GM23338 (cell line): ENCODE data around the gene NLRX1. TPM values are rescaled to one million over a fixed set of nuclear protein-coding genes. Genes with fewer than 3 reads are reported as not detected.

ENCODE experiments used
- ATAC-seq: fragments of 200-7000 bp; cut with Tn5 transposase; 3 replicates; pipeline ENCODE4 v1.9.1; 2020
- DNase-seq: peaks from one replicate; pipeline ENCODE4 v3.0.0-alpha.2; 2015; ENCODE audit warnings: low spot score
- H2AFZ ChIP-seq: fragments of 200-600 bp; sonication (generic); 2 replicates; pipeline ENCODE4 v1.8.0; 2016; ENCODE audit warnings: antibody characterized with exemption, mild to moderate bottlenecking, moderate library complexity
- H3F3A ChIP-seq: fragments of 200-600 bp; sonication (generic); replicated peaks from 2 replicates; pipeline ENCODE4 v1.8.0; 2017; ENCODE audit warnings: antibody characterized with exemption, mixed run types, low read depth
- H3K27ac ChIP-seq: fragments of 200-600 bp; sonication (generic); 2 replicates; pipeline ENCODE4 v1.6.1; 2016; ENCODE audit warnings: low read depth
- H3K27me3 ChIP-seq: fragments of 200-600 bp; sonication (generic); 2 replicates; pipeline ENCODE4 v1.8.0; 2016; ENCODE audit warnings: mild to moderate bottlenecking, mixed run types, moderate library complexity; ENCODE audit not compliant: insufficient read depth
- H3K36me3 ChIP-seq: fragments of 200-600 bp; sonication (generic); 2 replicates; pipeline ENCODE4 v1.8.0; 2016; ENCODE audit warnings: mild to moderate bottlenecking; ENCODE audit not compliant: insufficient read depth
- H3K4me1 ChIP-seq: fragments of 200-600 bp; sonication (generic); 2 replicates; pipeline ENCODE4 v1.8.0; 2016; ENCODE audit warnings: mild to moderate bottlenecking, moderate library complexity; ENCODE audit not compliant: insufficient read depth
- H3K4me2 ChIP-seq: fragments of 200-600 bp; sonication (generic); 2 replicates; pipeline ENCODE4 v1.7.1; 2017; ENCODE audit warnings: mixed run types
- H3K4me3 ChIP-seq: fragments of 200-600 bp; sonication (generic); 2 replicates; pipeline ENCODE4 v1.6.1; 2016; ENCODE audit warnings: mixed run types
- H3K79me2 ChIP-seq: fragments of 200-600 bp; sonication (generic); replicated peaks from 2 replicates; pipeline ENCODE4 v1.8.0; 2017; ENCODE audit warnings: mild to moderate bottlenecking; ENCODE audit not compliant: insufficient read depth
- H3K9me2 ChIP-seq: fragments of 200-600 bp; sonication (generic); 2 replicates; pipeline ENCODE4 v1.8.0; 2017; ENCODE audit not compliant: insufficient read depth
- H4K20me1 ChIP-seq: fragments of 200-600 bp; sonication (generic); replicated peaks from 2 replicates; pipeline ENCODE4 v1.8.0; 2017; ENCODE audit warnings: mild to moderate bottlenecking; ENCODE audit not compliant: insufficient read depth
- H3K27ac Mint-ChIP-seq: 2 replicates; pipeline ENCODE4 v1.8.0; 2020; ENCODE audit warnings: inconsistent platforms, mild to moderate bottlenecking, moderate library complexity, mixed read lengths
- H3K27me3 Mint-ChIP-seq: 3 replicates; pipeline ENCODE4 v1.8.0; 2022; ENCODE audit warnings: low read depth, mild to moderate bottlenecking, moderate library complexity, mixed read lengths, inconsistent platforms; ENCODE audit not compliant: insufficient read depth, poor library complexity
- H3K36me3 Mint-ChIP-seq: 3 replicates; pipeline ENCODE4 v1.8.0; 2021; ENCODE audit warnings: low read depth, mild to moderate bottlenecking, inconsistent platforms, moderate library complexity, mixed read lengths
- H3K4me1 Mint-ChIP-seq: 3 replicates; pipeline ENCODE4 v1.8.0; 2020; ENCODE audit warnings: mild to moderate bottlenecking, inconsistent platforms, mixed read lengths
- H3K4me3 Mint-ChIP-seq: 3 replicates; pipeline ENCODE4 v1.8.0; 2021; ENCODE audit warnings: moderate library complexity, mild to moderate bottlenecking, inconsistent platforms, mixed read lengths
- H3K9me3 Mint-ChIP-seq: 3 replicates; pipeline ENCODE4 v1.8.0; 2020; ENCODE audit warnings: moderate library complexity, mild to moderate bottlenecking, inconsistent platforms, mixed read lengths
- POLR2AphosphoS5 ChIP-seq: IDR thresholded peaks from 2 replicates; pipeline ENCODE4 v1.6.1; 2016; ENCODE audit warnings: antibody characterized with exemption, low read depth
- ZNF114 ChIP-seq: fragments of 250-450 bp; sonication (Bioruptor Pico); IDR thresholded peaks from 2 replicates; pipeline ENCODE4 v1.5.0; 2020; ENCODE audit warnings: mild to moderate bottlenecking, moderate library complexity
- polyA plus RNA-seq: library from polyadenylated mRNA; unstranded; fragments of >200 nt; fragmentation: Nextera tagmentation; extraction: Ambion mirVana; gene quantifications from 2 replicates; pipeline ENCODE4 v1.2.1, GENCODE V29; 2016
- total RNA-seq: library from RNA; depleted of rRNA; stranded (reverse); fragments of >200 nt; shearing (Covaris generic); gene quantifications from 2 replicates; pipeline ENCODE4 v1.2.3, GENCODE V29; 2014
- TF ChIP-seq, protein P1 (sequence below): fragments of 250-450 bp; sonication (Bioruptor Pico); IDR thresholded peaks from 2 replicates; pipeline ENCODE4 v1.5.0; 2020; ENCODE audit warnings: mild to moderate bottlenecking, moderate library complexity

Gene NLRX1
- total and polyA plus RNA-seq, 2 experiments from 2014 or later = 2.8 to 13.8 TPM

DNA sequence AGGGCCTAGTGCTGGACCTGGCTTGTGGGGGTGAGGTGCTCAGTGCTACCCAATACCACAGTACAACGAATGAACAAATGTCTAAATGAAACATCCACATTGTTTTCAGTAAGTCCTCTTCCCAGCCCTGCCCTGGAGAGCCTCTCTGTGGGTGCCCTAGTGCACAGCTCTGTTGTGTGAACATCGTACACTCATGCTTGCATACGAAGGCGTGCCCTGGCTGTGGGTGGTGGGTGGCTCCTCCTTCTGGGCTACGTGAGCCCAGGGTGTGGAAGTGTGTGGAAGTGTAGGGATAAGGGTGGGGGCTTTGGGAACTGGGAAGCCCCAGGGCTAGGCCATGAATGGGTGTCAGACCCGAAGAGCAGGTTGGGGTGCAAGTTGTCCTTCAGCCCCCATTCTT is 592 bp upstream of the NLRX1 start (continued):
- TF ChIP-seq, protein P1, sequence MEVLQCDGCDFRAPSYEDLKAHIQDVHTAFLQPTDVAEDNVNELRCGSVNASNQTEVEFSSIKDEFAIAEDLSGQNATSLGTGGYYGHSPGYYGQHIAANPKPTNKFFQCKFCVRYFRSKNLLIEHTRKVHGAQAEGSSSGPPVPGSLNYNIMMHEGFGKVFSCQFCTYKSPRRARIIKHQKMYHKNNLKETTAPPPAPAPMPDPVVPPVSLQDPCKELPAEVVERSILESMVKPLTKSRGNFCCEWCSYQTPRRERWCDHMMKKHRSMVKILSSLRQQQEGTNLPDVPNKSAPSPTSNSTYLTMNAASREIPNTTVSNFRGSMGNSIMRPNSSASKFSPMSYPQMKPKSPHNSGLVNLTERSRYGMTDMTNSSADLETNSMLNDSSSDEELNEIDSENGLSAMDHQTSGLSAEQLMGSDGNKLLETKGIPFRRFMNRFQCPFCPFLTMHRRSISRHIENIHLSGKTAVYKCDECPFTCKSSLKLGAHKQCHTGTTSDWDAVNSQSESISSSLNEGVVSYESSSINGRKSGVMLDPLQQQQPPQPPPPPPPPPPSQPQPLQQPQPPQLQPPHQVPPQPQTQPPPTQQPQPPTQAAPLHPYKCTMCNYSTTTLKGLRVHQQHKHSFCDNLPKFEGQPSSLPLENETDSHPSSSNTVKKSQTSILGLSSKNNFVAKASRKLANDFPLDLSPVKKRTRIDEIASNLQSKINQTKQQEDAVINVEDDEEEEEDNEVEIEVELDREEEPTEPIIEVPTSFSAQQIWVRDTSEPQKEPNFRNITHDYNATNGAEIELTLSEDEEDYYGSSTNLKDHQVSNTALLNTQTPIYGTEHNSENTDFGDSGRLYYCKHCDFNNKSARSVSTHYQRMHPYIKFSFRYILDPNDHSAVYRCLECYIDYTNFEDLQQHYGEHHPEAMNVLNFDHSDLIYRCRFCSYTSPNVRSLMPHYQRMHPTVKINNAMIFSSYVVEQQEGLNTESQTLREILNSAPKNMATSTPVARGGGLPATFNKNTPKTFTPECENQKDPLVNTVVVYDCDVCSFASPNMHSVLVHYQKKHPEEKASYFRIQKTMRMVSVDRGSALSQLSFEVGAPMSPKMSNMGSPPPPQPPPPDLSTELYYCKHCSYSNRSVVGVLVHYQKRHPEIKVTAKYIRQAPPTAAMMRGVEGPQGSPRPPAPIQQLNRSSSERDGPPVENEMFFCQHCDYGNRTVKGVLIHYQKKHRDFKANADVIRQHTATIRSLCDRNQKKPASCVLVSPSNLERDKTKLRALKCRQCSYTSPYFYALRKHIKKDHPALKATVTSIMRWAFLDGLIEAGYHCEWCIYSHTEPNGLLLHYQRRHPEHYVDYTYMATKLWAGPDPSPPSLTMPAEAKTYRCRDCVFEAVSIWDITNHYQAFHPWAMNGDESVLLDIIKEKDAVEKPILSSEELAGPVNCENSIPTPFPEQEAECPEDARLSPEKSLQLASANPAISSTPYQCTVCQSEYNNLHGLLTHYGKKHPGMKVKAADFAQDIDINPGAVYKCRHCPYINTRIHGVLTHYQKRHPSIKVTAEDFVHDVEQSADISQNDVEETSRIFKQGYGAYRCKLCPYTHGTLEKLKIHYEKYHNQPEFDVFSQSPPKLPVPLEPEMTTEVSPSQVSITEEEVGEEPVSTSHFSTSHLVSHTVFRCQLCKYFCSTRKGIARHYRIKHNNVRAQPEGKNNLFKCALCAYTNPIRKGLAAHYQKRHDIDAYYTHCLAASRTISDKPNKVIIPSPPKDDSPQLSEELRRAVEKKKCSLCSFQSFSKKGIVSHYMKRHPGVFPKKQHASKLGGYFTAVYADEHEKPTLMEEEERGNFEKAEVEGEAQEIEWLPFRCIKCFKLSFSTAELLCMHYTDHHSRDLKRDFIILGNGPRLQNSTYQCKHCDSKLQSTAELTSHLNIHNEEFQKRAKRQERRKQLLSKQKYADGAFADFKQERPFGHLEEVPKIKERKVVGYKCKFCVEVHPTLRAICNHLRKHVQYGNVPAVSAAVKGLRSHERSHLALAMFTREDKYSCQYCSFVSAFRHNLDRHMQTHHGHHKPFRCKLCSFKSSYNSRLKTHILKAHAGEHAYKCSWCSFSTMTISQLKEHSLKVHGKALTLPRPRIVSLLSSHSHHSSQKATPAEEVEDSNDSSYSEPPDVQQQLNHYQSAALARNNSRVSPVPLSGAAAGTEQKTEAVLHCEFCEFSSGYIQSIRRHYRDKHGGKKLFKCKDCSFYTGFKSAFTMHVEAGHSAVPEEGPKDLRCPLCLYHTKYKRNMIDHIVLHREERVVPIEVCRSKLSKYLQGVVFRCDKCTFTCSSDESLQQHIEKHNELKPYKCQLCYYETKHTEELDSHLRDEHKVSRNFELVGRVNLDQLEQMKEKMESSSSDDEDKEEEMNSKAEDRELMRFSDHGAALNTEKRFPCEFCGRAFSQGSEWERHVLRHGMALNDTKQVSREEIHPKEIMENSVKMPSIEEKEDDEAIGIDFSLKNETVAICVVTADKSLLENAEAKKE = no peak

DNA sequence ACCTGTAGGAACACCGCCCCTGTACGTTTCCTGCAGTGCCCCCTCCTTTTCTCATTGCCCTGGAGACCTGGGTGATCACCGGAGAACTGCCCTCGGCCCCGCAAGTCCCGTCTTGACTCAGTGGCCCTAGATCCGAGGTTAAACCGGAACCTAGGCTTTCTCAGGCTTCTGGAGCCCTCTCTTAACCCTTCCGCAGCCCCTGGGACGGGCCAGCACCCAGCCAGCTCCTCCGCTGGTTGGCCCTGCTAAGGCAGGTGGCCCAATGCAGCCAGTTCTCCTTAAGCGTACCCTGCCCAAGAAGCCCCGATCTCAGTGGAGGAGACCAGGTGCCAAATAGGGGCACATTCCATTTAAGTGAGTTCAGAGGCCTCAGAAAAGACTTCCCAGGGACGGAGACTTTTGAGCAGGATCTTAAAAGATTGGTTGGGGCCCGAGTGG is 776 bp downstream of the NLRX1 start:
- H3K9me3 Mint-ChIP-seq = no peaks in the 10 kb centered on the region; the same call in 2 of the 3 replicates
- Histone ChIP-seq H3K9me2 (no peaks in the 10 kb centered on the region), H3K36me3 (no peaks in the 10 kb centered on the region), H3K4me3 (peak overlapping the region; percentile 90), H3K4me2 (peak overlapping the region; percentile 84), H3K79me2 (no peaks in the 10 kb centered on the region), H3F3A (peaks cover 6% of the 10 kb centered on the region; the same call in 1 of the 2 replicates), H2AFZ (peak overlapping the region; percentile 34), H4K20me1 (no peaks in the 10 kb centered on the region), H3K4me1 (peaks cover 12% of the 10 kb centered on the region; the same call in 1 of the 2 replicates), H3K27ac (peak overlapping the region; percentile 99), H3K27me3 (no peaks in the 10 kb centered on the region)
- peak overlapping the region; percentile 92 for H3K4me3 Mint-ChIP-seq
- H3K27ac Mint-ChIP-seq = peak overlapping the region; percentile 97
- H3K27me3 Mint-ChIP-seq = peaks cover 22% of the 10 kb centered on the region
- TF ChIP-seq ZNF114 (CRISPR knock-in tag) (no peak), POLR2AphosphoS5 (peak; percentile 44; the same call in 1 of the 2 replicates)
- TF ChIP-seq, protein P1 = no peak
- ATAC-seq (peak; percentile 82), DNase-seq (peak; percentile 92)
- H3K36me3 Mint-ChIP-seq = no peaks in the 10 kb centered on the region
- H3K4me1 Mint-ChIP-seq = peaks cover 20% of the 10 kb centered on the region
